Adrenal gland (tissue), 12 donors: ENCODE measurements around the gene REEP1. TPM values are rescaled to one million over a fixed set of nuclear protein-coding genes. Genes with fewer than 3 reads are reported as not detected.

Experiments used
- DNase-seq, 7 donors: peaks; one replicate each; pipeline ENCODE4 v3.0.0-alpha.2; 2019 to 2020
- H3K27ac ChIP-seq, 5 donors: fragments of 200-600 bp; sonication (generic) in 4 of 5; 1 replicate in 3 of 5; 2 replicates in 2 of 5; pipeline versions ENCODE4 v1.5.1 to v1.8.0; 2016 to 2020; ENCODE audit warnings: mild to moderate bottlenecking in 1 of 5
- H3K27me3 ChIP-seq: fragments of 200-600 bp; 2 replicates; pipeline ENCODE4 v1.8.0; 2021
- H3K36me3 ChIP-seq, 2 donors: fragments of 200-600 bp; replicated peaks in 1 of 2; 1 replicate in 1 of 2; 2 replicates in 1 of 2; pipeline versions ENCODE4 v1.5.1 to v1.8.0; 2018 to 2022
- H3K4me1 ChIP-seq, 2 donors: fragments of 200-600 bp; replicated peaks in 1 of 2; 1 replicate in 1 of 2; 2 replicates in 1 of 2; pipeline versions ENCODE4 v1.5.1 to v1.8.0; 2018 to 2021
- H3K4me3 ChIP-seq, 4 donors: fragments of 200-600 bp; sonication (generic) in 3 of 4; one replicate each; pipeline ENCODE4 v1.5.1; 2016 to 2018
- H3K9me3 ChIP-seq, 3 donors: fragments of 200-600 bp; sonication (generic) in 1 of 3; replicated peaks in 1 of 3; 1 replicate in 2 of 3; 2 replicates in 1 of 3; pipeline versions ENCODE4 v1.5.1 to v1.8.0; 2016 to 2021
- CTCF ChIP-seq, 6 experiments: fragments of 450-650 bp in 4 of 6; fragments of 200-600 bp in 2 of 6; sonication (generic) in 1 of 6; IDR thresholded peaks; 1 replicate in 5 of 6; 2 replicates in 1 of 6; pipeline versions ENCODE4 v1.5.1 to v1.8.0; 2016 to 2021; ENCODE audit warnings: antibody characterized with exemption in 6 of 6, mild to moderate bottlenecking in 2 of 6, moderate library complexity in 1 of 6
- POLR2A ChIP-seq, 2 donors: fragments of 450-650 bp; IDR thresholded peaks; one replicate each; pipeline ENCODE4 v1.6.1; 2017; ENCODE audit warnings: antibody characterized with exemption in 2 of 2, mild to moderate bottlenecking in 2 of 2, moderate library complexity in 1 of 2
- WGBS, 4 donors: extraction: QIAGEN DNeasy Blood & Tissue Kit in 2 of 4; methylation state at CpG; one replicate each; pipeline versions ENCODE4 v1.1.5 to v1.1.7; 2013 to 2017; 5-methylcytosine and 5-hydroxymethylcytosine counted together
- intact Hi-C, 2 donors: fragments of 100-400 bp; cut with DNase I; formaldehyde crosslinking; loops; one replicate each; pipeline versions ENCODE4 v1.14.1 to v1.15.0; 2022 to 2023
- polyA plus RNA-seq, 3 donors: library from polyadenylated mRNA; stranded (reverse); fragments of 200-250 nt in 2 of 3; fragments of 350-450 nt in 1 of 3; fragmentation: Illumina TruSeq in 1 of 3; extraction: RNeasy Lipid Tissue Mini Kit (QIAGEN cat#74804) in 1 of 3; gene quantifications; one replicate each; pipeline ENCODE4 v1.2.3, GENCODE V29; 2013 to 2014
- total RNA-seq, 9 donors: library from RNA; depleted of rRNA in 4 of 9; stranded (reverse); fragments of >200 nt in 4 of 9; fragments of 120-200 nt in 1 of 9; fragmentation: NEBNext Ultra II Directional in 1 of 9; extraction: Animal tissue kit (Norgen Biotek cat#: 25700) in 1 of 9; gene quantifications; one replicate each; pipeline versions ENCODE4 v1.1.0 to v1.2.4, GENCODE V29; 2013 to 2023
- donor health status: healthy with polysubstance abuse.
- donor health status: Bipolar disorder and iron deficiency.
- donor health status: DM: yes; HTN: yes; CAD: no.
- donor health status: DM: no; HTN: no; CAD: no.
- donor health status: DM: no; HTN: no; CAD: no.
- donor health status: DM: yes; HTN: yes; CAD: no.

The REEP1 gene
- total and polyA plus RNA-seq, 12 donors, result 0.36 to 9.3 (median 3.1) TPM

GRCh38 chr2:86286516-86286915 is 50.9 kb downstream of the REEP1 start:
- peaks cover 0 to 3% of the 10 kb centered on the region in 2 donors for H3K4me1 ChIP-seq
- TF ChIP-seq CTCF (IDR thresholded peaks at IDR 0.05), result no peak
- no peak for TF ChIP-seq POLR2A (IDR thresholded peaks at IDR 0.05)
- intact Hi-C loops, result no loop called here
- no peaks in the 10 kb centered on the region for H3K9me3 ChIP-seq
- H3K27me3 ChIP-seq, result no peaks in the 10 kb centered on the region
- H3K36me3 ChIP-seq, result no peaks in the 10 kb centered on the region
- no peak for DNase-seq
- no peak overlapping the region for H3K27ac ChIP-seq
- H3K4me3 ChIP-seq, result no peak overlapping the region
- 50 to 82% (median 66%) methylated on average over 3 of the region's 3 CpGs for WGBS, 4 donors

- no peak for TF ChIP-seq POLR2A (IDR thresholded peaks at IDR 0.05)
- TF ChIP-seq CTCF (IDR thresholded peaks at IDR 0.05), result no peak
- Histone ChIP-seq H3K27me3 (no peaks in the 10 kb centered on the region), H3K27ac (no peak overlapping the region), H3K4me3 (no peak overlapping the region), H3K4me1 (peaks cover 0 to 3% of the 10 kb centered on the region in 2 donors), H3K9me3 (no peaks in the 10 kb centered on the region), H3K36me3 (no peaks in the 10 kb centered on the region)
- 86 to 91% (median 89%) methylated on average over 7 of the region's 7 CpGs for WGBS, 4 donors
- DNase-seq, result no peak
- intact Hi-C loops, result no loop called here
These were observed 51.4 kb downstream of the REEP1 start for GRCh38 chr2:86285981-86286380.

- no peaks in the 10 kb centered on the region for H3K36me3 ChIP-seq
- intact Hi-C loops, result no loop called here
- DNase-seq, result no peak
- no peak overlapping the region for H3K27ac ChIP-seq
- TF ChIP-seq CTCF (IDR thresholded peaks at IDR 0.05) (no peak), POLR2A (IDR thresholded peaks at IDR 0.05) (no peak)
- H3K27me3 ChIP-seq, result no peaks in the 10 kb centered on the region
- H3K9me3 ChIP-seq, result no peaks in the 10 kb centered on the region
- H3K4me3 ChIP-seq, result no peak overlapping the region
- H3K4me1 ChIP-seq, result peaks cover 0 to 3% of the 10 kb centered on the region in 2 donors
- WGBS, 4 donors, result 78 to 89% (median 86%) methylated on average over 3 of the region's 3 CpGs
These were observed 51.9 kb downstream of the REEP1 start for GRCh38 chr2:86285571-86285970.

- no peaks in the 10 kb centered on the region for H3K36me3 ChIP-seq
- 86 to 93% (median 91%) methylated on average over 3 of the region's 3 CpGs for WGBS, 4 donors
- peaks cover 0 to 3% of the 10 kb centered on the region in 2 donors for H3K4me1 ChIP-seq
- DNase-seq, result no peak
- no peak overlapping the region for H3K4me3 ChIP-seq
- intact Hi-C loops, result no loop called here
- H3K27ac ChIP-seq, result no peak overlapping the region
- H3K9me3 ChIP-seq, result no peaks in the 10 kb centered on the region
- TF ChIP-seq POLR2A (IDR thresholded peaks at IDR 0.05), result no peak
- TF ChIP-seq CTCF (IDR thresholded peaks at IDR 0.05), result no peak
- H3K27me3 ChIP-seq, result no peaks in the 10 kb centered on the region
These were observed 52.4 kb downstream of the REEP1 start for GRCh38 chr2:86284987-86285386.
